IgD-negative memory B cell (primary cell): ENCODE data around the gene SIL1. TPM values are rescaled to one million over a fixed set of nuclear protein-coding genes. Genes with fewer than 3 reads are reported as not detected.

ENCODE experiments used
- H3K27ac Mint-ChIP-seq, 3 donors: one replicate each; pipeline ENCODE4 v1.8.0; 2020 to 2022; ENCODE audit warnings: mild to moderate bottlenecking in 3 of 3, mixed read lengths in 3 of 3, moderate library complexity in 1 of 3
- H3K27me3 Mint-ChIP-seq: one replicate; pipeline ENCODE4 v1.8.0; 2021; ENCODE audit warnings: mixed read lengths
- H3K36me3 Mint-ChIP-seq: one replicate; pipeline ENCODE4 v1.8.0; 2020; ENCODE audit warnings: mild to moderate bottlenecking, mixed read lengths
- H3K4me1 Mint-ChIP-seq, 3 donors: one replicate each; pipeline ENCODE4 v1.8.0; 2020 to 2022; ENCODE audit warnings: mixed read lengths in 3 of 3, mild to moderate bottlenecking in 1 of 3
- H3K4me3 Mint-ChIP-seq, 4 donors: one replicate each; pipeline ENCODE4 v1.8.0; 2020 to 2022; ENCODE audit warnings: mild to moderate bottlenecking in 4 of 4, mixed read lengths in 4 of 4, moderate library complexity in 3 of 4
- H3K9me3 Mint-ChIP-seq, 3 donors: one replicate each; pipeline ENCODE4 v1.8.0; 2020 to 2021; ENCODE audit warnings: mixed read lengths in 3 of 3, mild to moderate bottlenecking in 1 of 3
- polyA plus RNA-seq: library from polyadenylated mRNA; unstranded; fragments of 300-500 nt; fragmentation: Illumina TruSeq; gene quantifications from one replicate; pipeline ENCODE4 v1.2.3, GENCODE V29; 2021

The SIL1 gene
- polyA plus RNA-seq, 1 donor from 2014 or later = 17.9 TPM

DNA sequence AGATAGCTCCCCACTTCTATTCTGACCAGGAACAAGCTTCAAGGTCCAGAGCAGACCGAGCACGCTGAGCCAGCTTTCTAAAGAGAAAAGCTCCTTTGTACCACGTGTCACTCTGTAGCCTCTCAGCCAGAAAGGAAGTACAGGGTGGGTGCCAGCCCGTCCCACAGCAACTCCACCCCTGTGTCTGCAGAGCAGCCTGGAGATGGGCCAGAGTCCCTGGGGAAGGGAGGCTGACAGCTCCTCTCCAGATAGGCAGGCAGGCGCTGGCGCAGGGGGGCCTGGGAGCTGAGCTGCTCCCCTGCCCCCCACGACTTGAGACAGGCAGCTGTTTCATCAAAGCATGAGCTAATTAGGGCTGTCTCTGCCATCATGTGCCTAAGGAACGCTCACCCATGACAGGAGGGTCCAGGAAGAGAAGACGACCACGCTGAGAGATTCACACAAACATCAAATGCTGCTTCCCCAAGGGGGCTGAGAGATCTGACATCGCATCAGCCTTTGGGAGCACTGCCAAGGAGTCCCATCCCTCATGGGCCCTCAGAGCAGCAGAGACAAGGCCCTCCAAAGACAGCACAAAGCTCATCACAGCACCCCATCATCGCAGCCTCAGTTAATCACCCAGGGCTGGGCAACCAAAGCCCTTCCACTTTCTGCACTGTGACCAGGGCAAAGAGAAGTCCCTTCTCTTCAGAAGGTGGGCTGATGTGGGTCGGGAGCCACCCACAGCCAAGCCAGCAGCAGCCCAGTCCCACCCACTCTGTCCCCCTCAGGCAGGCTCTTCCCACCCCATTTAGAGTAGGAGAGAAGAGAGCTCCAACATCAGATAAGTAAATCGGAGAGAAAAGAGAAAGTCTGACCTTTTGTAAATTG lies 244.5 kb downstream of the SIL1 start:
- no peaks in the 10 kb centered on the region for H3K27me3 Mint-ChIP-seq
- peak overlapping the region in 2 of 4 donors; percentile 47 to 52 for H3K4me3 Mint-ChIP-seq
- H3K9me3 Mint-ChIP-seq = no peaks in the 10 kb centered on the region
- H3K36me3 Mint-ChIP-seq = peaks cover 10% of the 10 kb centered on the region
- peaks cover 4 to 11% (median 8%) of the 10 kb centered on the region in 3 donors for H3K4me1 Mint-ChIP-seq
- peak overlapping the region in 1 of 3 donors; percentile 46 for H3K27ac Mint-ChIP-seq

DNA sequence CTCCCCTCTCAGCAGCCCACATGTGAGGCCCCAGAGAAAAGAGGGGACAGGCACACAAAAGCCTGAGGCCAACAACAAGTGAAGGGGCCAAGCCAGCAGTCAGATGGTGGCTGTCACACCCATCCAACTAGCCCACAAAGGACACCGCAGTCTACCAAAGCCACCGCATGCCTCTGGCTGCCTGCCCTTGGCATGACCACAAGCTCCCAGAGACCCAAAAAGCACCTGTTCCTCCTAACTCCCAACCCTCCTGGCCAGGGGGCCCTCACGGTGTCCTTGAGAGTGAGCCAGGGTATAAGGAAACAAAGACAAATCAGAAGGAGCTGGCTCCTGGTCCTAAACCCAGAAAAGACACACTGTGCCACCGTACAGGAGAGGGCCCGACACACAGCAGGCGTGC lies 245.2 kb downstream of the SIL1 start:
- H3K27me3 Mint-ChIP-seq = no peaks in the 10 kb centered on the region
- peaks cover 9% of the 10 kb centered on the region for H3K36me3 Mint-ChIP-seq
- H3K4me3 Mint-ChIP-seq = peak overlapping the region in 1 of 4 donors; percentile 47
- no peak overlapping the region for H3K27ac Mint-ChIP-seq
- no peaks in the 10 kb centered on the region for H3K9me3 Mint-ChIP-seq
- peaks cover 4 to 11% (median 8%) of the 10 kb centered on the region in 3 donors for H3K4me1 Mint-ChIP-seq

DNA sequence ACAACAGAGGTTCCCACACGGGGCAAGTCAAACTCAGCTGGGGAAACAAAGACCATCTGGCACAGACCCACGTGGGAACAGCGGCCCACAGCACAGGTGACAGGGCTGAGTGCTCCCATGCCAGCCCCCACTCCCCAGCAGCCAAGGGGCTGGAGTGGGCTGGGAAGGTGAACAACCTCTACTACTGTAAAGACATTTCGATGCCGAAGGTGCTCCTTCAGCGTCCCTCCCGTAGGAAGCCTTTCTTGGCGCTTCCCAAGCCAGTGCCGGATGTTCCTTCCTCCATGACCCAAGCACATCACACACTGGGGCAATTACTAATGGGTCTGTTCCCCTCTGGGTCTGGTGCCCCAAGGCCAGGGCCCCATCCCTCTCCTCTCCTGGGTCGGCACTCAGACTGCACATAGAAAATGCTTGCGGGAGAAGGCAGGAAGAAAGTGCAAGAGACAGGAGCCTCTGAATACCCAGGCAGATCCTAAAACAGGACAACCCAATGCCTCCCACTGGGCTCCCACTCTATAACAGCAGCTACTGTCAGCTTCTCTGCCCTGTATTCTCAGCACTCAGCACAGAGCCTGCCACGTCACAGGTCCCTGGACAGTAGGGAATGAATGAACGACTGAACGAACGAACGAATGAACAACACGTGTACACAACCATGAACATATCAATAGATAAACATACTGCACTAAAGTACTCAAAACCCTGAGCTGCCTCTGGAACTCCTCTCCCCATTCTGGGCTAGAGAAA lies 246.0 kb downstream of the SIL1 start:
- peaks cover 4 to 11% (median 8%) of the 10 kb centered on the region in 3 donors for H3K4me1 Mint-ChIP-seq
- H3K27me3 Mint-ChIP-seq = no peaks in the 10 kb centered on the region
- H3K9me3 Mint-ChIP-seq = no peaks in the 10 kb centered on the region
- no peak overlapping the region for H3K4me3 Mint-ChIP-seq
- no peak overlapping the region for H3K27ac Mint-ChIP-seq
- H3K36me3 Mint-ChIP-seq = peaks cover 13% of the 10 kb centered on the region

DNA sequence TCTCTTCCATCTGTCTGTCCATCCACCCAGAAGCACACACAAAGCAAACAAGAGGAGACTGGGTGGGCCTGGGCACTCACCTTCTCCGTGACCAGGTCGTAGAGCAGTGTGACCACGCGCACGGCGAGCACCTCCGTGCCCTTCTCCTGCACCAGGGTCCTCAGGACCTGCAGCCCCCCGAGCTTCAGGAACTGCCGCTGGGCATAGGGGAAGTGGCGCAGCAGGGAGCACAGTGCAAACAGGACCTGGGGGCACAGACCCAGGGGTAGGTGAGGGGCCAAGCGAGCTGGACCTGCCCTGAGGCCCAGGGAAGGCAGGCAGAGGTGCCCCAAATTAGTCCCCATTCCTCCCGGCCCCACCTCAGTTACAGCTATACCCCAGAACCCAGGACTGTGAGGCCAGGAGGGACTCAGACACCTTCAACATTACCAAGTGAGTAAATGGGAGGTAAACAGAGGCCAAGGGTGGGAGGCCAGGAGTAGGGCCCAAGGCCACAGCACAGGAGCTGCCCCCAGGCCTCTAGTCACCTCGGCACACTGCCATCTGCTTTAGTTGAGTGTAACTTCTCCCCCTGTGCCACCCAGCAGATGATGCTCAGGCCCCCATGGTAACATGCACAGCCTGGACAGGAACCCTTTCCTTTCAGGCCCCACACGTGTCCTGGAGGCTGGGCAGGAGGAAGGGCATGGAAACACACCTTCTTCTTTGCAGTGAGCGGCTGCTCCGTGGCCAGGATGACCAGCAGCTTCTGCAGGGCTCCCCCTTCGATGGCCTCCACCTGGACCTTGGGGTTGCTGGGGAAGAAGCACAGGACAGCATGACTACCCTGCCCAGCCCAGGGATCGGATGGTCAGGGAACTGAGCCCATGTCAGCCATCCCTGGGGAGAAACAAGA lies 246.8 kb downstream of the SIL1 start:
- no peaks in the 10 kb centered on the region for H3K9me3 Mint-ChIP-seq
- H3K27me3 Mint-ChIP-seq = no peaks in the 10 kb centered on the region
- H3K27ac Mint-ChIP-seq = no peak overlapping the region
- no peak overlapping the region for H3K4me3 Mint-ChIP-seq
- H3K36me3 Mint-ChIP-seq = peaks cover 9% of the 10 kb centered on the region
- H3K4me1 Mint-ChIP-seq = peaks cover 4 to 11% (median 8%) of the 10 kb centered on the region in 3 donors

DNA sequence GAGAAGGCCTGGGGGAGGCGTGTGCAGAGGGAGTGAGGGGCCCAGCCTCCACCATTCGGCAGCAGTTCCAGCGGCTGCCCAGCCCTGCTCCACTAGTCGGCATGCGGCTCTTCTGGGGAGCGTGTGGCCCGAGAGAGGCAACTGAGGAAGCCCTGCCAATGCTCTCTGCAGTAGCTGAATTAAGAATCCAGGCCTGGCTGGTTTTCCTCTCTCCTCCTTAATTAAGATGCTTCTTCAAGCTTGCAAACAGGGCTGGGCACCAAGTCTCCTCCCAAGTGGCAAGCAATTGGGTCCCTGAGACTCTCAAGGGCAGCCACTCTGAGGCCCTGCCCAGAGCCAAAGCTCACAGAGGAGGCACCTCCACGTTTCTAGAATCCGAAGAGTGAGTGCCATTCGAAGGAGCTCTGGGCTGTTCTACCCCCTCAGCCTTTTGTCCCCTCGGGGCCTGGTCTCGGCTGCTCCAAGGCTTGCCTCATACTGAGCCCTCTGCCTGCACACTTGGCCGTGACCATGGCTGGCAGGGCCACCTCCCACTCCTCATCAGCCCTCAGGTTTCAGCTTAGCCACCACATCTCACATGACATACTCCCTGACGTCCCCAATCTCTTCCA lies 247.6 kb downstream of the SIL1 start:
- Mint-ChIP-seq H3K27ac (no peak overlapping the region), H3K4me1 (peaks cover 4 to 11% (median 8%) of the 10 kb centered on the region in 3 donors), H3K36me3 (peaks cover 9% of the 10 kb centered on the region), H3K9me3 (no peaks in the 10 kb centered on the region), H3K27me3 (no peaks in the 10 kb centered on the region), H3K4me3 (no peak overlapping the region)

DNA sequence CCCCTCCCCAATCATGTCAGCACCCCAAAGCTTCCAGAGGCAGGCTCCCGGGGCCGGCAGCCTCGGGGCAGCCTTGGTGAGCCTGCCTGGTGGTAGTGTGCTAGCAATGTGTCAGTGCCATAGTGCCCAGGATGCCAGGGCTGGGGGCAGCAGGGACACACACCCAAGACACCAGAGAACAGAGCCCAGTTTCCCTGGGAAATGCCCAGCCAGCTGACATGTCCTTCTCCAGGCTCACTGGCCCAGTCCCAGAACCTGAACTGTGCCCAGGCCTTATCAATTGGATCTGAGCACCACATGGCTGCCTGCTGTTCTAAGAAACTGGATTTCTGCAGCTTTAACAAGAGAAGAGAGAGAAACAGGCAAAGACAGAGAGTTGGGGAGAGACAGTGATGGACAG lies 248.2 kb downstream of the SIL1 start:
- no peaks in the 10 kb centered on the region for H3K27me3 Mint-ChIP-seq
- peaks cover 6% of the 10 kb centered on the region for H3K36me3 Mint-ChIP-seq
- H3K4me1 Mint-ChIP-seq = peaks cover 4 to 11% (median 8%) of the 10 kb centered on the region in 3 donors
- H3K4me3 Mint-ChIP-seq = no peak overlapping the region
- no peak overlapping the region for H3K27ac Mint-ChIP-seq
- H3K9me3 Mint-ChIP-seq = no peaks in the 10 kb centered on the region

DNA sequence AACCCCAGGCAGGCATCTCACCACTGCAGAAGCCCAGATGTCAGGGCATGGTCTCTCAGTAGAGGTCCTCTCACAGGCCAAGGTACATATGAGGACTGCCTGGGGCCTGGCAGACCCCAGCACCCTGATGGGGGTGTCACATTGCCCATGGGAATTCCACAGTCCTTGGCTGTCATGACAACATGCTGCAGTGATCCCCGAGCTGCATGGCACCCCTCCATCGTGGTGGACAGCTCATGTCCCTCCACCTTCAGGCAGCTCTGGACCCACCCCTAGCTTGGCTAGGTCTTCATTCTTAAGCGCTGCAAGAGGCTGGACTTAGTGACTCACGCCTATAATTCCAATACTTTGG lies 249.0 kb downstream of the SIL1 start:
- no peaks in the 10 kb centered on the region for H3K9me3 Mint-ChIP-seq
- H3K27ac Mint-ChIP-seq = no peak overlapping the region
- peaks cover 4 to 11% (median 8%) of the 10 kb centered on the region in 3 donors for H3K4me1 Mint-ChIP-seq
- H3K36me3 Mint-ChIP-seq = peaks cover 5% of the 10 kb centered on the region
- H3K4me3 Mint-ChIP-seq = no peak overlapping the region
- no peaks in the 10 kb centered on the region for H3K27me3 Mint-ChIP-seq

DNA sequence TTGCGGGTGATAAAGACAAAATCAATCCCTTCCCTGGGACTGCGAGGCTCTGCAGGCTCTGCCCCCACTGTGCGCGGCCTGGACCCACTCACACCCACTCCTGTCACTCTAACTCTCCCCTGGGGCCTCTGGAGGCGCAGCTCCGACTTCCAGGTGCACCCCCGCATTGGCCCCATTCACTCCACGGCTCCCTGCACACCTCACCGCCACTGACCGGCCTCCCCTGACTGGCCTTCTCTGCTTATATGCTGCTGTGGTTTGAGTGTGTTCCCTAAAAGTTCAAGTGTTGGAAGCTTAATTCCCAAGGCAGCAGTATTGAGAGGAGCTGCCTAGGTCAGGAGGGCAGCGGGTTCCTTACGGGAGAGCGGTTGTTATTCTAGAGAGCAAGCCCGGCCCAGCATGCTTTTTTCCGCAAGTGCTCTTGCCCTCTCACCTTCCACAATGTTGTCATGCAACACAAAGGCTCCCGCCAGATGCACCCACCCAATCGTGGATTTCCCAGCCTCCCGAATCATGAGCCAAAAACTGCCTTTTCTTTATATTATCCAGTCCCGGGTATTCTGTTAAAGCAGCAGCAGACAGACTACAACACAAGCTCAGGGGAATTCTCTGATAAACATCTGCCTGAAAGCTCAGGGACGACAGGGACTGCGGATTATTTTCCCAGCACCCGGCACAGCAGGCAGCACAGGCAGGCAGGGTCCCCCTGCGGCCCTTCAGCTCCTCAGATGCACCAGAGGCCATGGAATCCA lies 249.5 kb downstream of the SIL1 start:
- Mint-ChIP-seq H3K4me3 (peak overlapping the region in 1 of 4 donors; percentile 28), H3K4me1 (peaks cover 2 to 7% (median 6%) of the 10 kb centered on the region in 3 donors), H3K27me3 (no peaks in the 10 kb centered on the region), H3K27ac (no peak overlapping the region), H3K9me3 (no peaks in the 10 kb centered on the region), H3K36me3 (peaks cover 6% of the 10 kb centered on the region)

DNA sequence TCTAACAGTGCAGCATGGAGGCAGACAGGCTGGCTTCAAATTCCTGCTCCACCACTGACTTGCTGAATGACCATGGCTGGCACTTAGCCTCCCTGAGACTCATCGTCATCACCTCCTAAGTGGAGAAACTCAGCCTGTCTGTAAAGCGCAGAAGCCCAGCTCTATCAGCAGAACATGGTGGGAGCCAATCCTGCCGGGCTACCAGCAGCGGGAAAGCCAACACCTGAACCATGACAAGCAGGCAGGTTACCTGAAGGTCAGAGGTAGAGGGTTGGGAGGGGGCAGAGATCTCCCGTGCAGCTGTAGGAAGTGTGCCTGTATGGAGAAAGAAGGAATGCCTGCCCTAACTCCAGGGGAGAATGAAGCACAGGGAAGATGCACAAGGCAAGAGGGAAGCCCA lies 250.4 kb downstream of the SIL1 start:
- H3K27ac Mint-ChIP-seq = peak overlapping the region in 1 of 3 donors; percentile 74

DNA sequence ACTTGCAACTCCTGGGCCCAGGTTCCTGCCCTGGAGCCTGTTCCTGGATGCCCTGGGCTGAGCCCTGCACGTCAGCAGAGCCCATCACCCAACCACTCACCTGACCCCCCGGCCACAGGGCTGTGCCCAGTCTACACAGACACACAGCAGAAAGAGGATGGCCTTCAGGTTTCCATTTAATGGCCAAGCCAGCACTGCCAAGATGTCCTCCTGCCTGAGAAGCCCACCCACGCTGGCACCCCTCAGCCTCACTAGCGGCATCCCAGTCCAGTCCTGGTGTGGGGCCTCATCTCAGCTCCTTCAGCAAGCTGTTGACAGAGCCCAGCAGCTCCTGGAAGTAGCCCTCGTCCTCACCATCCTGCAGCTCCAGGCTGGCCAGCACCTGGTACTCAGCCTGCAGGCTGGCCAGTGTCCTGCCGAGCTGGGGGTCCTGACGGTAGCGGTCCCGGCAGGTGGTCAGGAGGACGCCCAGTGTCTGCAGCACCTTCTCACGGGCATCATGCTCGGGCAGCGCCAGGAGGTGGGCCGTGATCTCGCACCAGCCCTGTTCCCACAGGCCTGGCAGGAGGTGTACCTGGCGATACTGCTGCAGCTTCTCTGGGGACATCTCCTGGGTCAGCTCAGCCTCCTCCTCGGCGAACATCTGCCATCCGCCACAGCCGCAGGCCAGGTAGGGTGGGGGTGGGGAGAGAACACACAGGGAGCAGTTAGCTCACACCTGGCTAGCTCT lies 251.2 kb downstream of the SIL1 start:
- H3K27ac Mint-ChIP-seq = no peak overlapping the region
- H3K9me3 Mint-ChIP-seq = no peaks in the 10 kb centered on the region
- H3K4me3 Mint-ChIP-seq = no peak overlapping the region
- no peaks in the 10 kb centered on the region for H3K27me3 Mint-ChIP-seq
- H3K4me1 Mint-ChIP-seq = peaks cover 0 to 2% (median 0%) of the 10 kb centered on the region in 3 donors
- H3K36me3 Mint-ChIP-seq = peaks cover 11% of the 10 kb centered on the region

More for the DNA sequence above, 250.4 kb downstream of the SIL1 start:
- Mint-ChIP-seq H3K36me3 (peaks cover 8% of the 10 kb centered on the region), H3K4me3 (no peak overlapping the region), H3K9me3 (no peaks in the 10 kb centered on the region), H3K4me1 (peaks cover 0 to 2% (median 0%) of the 10 kb centered on the region in 3 donors), H3K27me3 (no peaks in the 10 kb centered on the region)

DNA sequence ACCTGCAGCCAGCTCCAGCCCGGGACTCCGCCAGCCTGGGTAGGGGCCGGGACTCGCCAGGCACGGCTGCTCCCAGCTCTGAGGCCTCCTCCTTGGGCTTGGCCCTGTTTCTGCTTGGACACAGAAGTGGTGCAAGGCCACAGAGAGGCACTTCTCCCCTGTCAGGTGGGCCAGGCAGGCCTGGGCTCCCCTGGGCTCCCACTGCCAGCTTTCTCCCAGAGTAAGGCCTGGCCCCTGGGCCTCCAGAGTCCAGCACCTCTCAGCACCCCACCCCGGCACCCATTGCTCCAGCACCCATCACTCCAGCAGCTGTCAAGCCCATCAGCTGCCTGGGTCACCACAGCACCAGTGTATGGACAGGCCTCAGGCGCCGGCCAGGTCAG lies 251.9 kb downstream of the SIL1 start:
- Mint-ChIP-seq H3K4me1 (peaks cover 0 to 2% (median 0%) of the 10 kb centered on the region in 3 donors), H3K36me3 (peaks cover 11% of the 10 kb centered on the region), H3K27me3 (no peaks in the 10 kb centered on the region), H3K4me3 (no peak overlapping the region), H3K27ac (no peak overlapping the region), H3K9me3 (no peaks in the 10 kb centered on the region)

DNA sequence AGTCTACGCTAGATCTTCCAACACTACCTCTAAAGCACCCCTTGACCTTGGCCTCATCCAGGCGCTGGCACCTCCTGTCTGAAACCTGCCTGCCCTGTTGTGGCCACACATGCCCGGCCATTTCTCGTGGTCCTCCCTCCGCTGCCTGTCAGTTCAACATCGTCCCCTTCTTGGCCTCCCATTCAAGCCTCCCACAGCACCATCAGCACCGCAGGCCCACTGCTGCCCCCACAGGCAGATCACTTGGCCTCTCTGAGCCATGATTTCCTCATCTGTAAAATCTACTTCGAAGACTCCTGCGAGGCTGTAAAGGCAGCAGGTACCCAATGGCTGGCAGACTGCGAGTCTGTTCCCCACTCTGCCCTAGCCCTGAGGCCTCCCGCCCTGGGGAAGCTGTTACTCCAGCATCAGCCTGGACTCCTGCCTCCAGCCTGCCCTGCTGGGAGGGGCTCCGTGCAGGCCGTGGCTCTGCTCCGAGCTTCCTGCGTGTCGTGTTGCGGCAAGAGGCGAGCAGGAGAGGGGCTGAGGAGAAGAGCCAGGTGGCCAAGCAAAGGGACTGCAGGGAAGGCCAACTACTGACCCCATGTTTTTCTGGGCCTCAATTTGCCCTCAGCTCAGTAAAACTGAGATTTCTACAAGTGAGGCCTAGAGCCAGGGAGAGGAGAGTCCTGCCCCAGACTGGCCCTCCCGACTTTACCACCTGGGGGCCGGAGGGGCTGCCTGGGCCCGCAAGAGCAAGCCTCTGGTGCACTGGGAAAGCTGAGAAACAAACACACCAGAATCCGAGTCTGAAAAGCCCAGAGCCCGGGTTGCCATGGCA lies 252.5 kb downstream of the SIL1 start:
- H3K36me3 Mint-ChIP-seq = peaks cover 11% of the 10 kb centered on the region
- H3K27ac Mint-ChIP-seq = no peak overlapping the region
- H3K9me3 Mint-ChIP-seq = peaks cover 0 to 4% (median 0%) of the 10 kb centered on the region in 3 donors
- peak overlapping the region in 1 of 4 donors; percentile 51 for H3K4me3 Mint-ChIP-seq
- no peaks in the 10 kb centered on the region for H3K4me1 Mint-ChIP-seq
- H3K27me3 Mint-ChIP-seq = no peaks in the 10 kb centered on the region
